ENCODE data around the gene CEP112.

CEP112 gene

GRCh38 chr17:66191593-66192377 lies at the start of gene CEP112:
CEP112 (minus strand) TSS chr17:66192133.
- peak; percentile 86 for DNase-seq (ENCODE audit: low read depth)

- no peak for DNase-seq (ENCODE audit: low read depth)
Observed at GRCh38 chr17:66240630-66241029, 48.7 kb upstream of the CEP112 start.

GRCh38 chr17:66240013-66240412 lies 48.1 kb upstream of the CEP112 start:
- DNase-seq (ENCODE audit: low read depth) = no peak

DNA sequence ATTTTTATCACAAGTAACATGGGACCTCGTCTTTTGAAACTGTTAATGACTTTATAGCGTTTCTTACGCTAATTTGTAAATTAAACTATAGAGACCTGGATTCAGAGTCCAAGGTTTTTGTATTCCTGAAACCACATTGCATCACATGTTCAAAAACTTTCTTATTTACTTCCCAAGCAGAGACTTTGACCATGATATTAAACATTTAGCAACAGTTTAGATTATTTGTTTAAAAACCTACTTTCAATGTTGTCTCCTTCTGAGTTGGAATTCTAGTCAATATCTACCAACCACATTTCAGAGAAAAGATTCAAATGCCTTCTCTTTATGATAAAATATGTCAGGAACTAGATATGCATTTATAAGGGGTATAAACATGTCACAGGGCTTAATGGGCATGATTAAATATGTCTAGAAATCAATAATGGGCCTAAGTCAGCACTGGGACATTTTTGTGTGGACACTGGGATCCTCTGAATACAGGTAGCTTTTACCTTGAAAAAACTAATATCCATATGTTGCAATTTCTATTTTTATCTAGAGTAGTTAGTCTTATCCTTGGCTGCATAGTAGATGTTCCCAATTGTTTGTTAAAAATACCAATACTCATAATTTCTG lies 43.6 kb upstream of the CEP112 start:
- DNase-seq (ENCODE audit: low read depth) = no peak

- DNase-seq (ENCODE audit: low read depth) = no peak
Observed at GRCh38 chr17:66234611-66235010, 42.7 kb upstream of the CEP112 start.

DNA sequence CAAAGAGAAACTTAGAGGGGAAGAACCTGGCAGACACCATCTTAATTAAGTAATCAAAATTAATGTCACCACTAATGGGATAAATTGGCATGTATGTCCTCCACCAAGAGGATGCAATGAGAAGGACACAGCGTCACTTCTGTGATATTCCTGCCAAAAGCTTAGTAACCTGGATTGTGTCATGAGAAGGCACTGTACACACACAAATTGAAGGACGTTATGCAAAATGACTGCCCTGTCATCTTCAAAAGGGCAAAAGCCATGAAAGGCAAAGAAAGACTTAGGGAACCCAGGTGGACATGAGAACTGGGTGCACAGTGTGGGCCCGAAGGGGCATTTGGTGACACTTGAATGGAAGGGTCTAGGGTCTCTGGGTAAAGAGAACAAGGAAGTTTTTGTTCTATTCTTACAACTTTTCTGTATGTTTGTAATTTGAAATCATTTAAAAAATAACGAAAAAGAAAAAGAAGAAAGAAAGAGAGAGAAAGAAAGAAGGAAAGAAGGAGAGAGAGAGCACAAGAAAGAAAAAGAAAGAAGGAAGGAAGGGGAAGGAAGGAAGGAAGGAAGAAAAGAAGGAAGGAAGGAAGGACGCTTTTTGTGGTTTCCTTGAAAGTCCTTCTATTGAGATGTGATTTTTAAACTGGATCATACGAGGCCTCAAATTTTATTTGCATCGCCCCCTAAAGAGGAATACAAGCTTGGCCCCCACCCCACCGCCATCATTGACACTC lies 41.3 kb upstream of the CEP112 start:
- no peak for DNase-seq (ENCODE audit: low read depth)

DNA sequence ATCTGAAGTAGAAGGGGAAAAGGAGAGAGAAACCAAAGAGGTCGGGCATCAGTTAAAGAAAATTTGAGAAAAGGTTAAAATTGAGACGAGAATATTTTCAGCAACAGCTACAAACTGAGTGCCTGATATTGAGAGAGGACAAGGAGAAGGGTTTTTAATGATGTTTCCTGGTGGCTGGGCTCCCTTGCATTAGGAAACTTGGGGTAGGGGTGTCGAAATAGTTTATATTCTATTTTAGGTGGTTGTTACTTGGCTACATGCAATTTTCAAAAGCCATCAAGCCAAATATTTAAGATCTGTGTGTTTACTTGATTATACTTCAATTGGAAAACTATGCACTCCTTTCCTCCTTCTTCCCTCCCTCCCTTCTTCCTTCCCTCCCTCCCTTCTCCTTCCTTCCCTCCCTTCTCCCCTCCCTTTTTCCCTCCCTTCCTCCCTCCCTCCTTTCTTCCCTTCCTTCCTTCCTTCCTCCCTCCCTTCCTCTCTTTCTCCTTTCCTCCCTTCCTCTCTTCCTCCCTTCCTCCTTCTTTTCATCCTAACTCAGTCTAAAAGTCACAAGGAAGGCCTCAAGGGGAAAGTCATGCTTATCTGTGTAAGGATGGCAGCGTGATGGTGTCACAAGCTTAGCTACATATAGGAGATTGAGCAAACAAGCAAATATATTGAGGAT lies 39.1 kb upstream of the CEP112 start:
- DNase-seq (ENCODE audit: low read depth) = no peak

GRCh38 chr17:66229783-66230538 lies 38.0 kb upstream of the CEP112 start:
- DNase-seq (ENCODE audit: low read depth) = no peak

DNA sequence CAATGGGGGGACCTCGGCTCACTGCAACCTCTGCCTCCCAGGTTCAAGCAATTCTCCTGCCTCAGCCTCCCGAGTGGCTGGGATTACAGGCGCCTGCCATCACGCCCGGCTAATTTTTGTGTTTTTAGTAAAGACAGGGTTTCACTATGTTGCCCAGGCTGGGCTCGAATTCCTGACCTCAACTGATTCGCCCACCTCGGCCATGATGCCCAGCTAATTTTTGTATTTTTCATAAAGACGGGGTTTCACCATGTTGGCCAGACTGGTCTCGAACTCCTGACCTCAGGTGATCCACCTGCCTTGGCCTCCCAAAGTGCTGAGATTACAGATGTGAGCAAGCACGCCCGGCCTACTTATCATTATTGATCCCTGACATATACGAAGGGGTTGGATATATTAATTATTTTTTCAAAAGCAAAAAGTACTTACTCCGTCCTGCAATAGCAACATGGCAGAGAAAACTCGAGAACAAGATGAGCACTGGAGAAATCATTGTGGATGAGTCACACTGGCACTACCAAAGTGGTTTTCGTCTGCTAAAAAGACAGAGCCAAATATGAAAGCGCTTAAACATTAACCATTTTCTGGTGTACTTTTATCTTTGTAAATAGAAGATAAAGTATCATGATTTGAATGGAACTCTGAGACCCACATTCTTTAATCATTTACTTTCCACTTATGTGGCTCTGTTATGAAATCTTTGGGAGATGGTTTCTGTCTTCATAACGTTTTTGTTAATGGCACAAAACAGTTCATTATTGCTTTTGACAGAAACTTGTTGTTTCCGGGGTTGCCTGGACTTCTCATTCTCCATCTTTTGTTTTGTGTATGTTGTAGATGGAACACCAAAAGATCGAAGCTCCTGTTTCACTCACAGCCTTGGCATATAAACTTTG lies 37.2 kb upstream of the CEP112 start, which contains the start of gene APOH:
TSS of gene APOH (minus strand) at position 529 of the 896 bp plus-strand sequence. CDS start at position 493, 36 bp downstream.
- no peak for DNase-seq (ENCODE audit: low read depth)

- no peak for DNase-seq (ENCODE audit: low read depth)
Observed at GRCh38 chr17:66227212-66228045, 35.5 kb upstream of the CEP112 start.

GRCh38 chr17:66222798-66223350 lies 30.9 kb upstream of the CEP112 start:
- no peak for DNase-seq (ENCODE audit: low read depth)

DNA sequence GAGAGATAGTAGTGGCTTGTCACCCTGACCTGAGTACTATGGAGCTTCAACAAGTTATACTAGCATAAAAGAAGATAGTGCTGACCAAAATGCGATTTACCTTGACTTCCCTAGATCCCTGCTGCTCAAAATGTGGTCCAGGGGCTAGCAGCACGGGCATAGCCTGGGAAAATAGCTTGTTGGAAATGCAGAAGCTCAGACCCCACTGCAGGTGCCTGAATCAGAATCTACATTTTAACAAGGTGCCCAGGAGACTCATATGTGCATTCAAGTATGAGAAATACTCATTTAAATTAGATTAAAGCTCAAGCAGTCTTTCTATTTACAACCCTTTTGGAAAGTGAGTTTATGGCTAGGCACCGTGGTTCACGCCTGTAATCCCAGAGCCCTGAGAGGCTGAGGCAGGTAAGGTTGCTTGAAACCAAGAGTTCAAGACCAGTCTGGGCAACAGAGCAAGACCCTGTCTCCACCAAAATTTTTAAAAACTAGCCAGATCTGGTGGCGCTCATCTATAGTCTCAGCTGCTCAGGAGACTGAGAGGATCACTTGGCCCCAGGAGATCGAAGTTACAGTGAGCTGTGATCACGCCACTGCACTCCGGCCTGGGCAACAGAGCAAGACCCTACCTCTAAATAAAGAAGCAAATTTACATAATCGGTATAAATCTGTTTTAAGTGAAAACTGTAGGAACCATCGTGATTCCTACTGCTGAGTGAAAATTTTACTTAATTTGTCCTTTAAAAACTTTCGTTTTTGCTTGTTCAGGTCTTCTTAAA lies 30.0 kb upstream of the CEP112 start:
- DNase-seq (ENCODE audit: low read depth) = no peak

DNA sequence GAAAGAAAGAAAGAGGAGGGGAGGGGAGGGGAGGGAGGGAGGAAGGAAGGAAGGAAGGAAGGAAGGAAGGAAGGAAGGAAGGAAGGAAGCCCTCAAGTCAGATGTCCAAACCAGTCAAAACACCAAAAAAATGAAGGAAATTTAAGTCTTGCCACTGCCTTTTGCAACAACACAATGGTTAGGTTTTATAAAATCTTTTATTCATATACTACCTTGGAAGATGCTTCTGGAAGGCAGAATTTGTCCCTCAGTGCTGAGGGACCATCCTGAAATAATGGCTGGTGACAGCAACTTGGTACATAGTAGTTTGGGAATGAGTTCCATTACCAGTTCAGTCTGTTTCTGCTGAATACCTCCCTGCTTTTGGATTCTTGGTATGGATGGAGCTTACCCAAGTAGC lies 29.4 kb upstream of the CEP112 start:
- DNase-seq (ENCODE audit: low read depth) = no peak

DNA sequence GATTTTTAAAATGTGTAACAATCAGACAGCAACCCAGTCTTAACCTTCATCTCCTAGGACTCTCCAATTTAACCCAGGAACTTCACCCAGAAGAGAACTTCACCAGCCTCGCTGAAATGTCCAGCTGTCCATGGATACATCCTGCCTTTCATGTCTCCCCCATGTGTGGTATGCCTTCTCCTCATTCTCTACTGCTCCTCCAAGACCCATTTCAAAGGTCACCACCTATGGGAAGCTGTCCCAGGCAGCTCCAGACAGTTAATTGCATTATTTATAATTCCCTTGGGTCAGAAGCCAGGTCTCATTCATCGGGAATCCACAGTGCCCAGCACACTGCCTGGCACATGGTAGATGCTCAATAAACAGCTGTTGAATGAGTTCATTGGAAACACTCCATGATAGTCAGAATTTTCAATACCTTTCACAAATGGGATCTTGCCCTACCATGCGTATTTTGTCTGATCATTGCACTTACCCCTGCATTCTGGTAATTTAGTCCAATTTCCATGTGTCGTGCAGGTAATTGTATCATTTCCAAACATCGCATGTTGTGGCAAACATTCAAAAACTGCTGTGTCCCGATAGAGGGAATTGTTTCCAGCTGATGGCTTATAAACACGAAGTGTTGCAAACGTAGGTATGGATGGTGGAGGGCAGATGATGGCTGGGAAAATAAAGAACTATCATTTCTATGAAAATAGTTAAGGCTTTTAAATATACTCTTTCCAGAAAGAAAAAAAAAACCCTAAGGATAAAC lies 28.3 kb upstream of the CEP112 start:
- no peak for DNase-seq (ENCODE audit: low read depth)

DNA sequence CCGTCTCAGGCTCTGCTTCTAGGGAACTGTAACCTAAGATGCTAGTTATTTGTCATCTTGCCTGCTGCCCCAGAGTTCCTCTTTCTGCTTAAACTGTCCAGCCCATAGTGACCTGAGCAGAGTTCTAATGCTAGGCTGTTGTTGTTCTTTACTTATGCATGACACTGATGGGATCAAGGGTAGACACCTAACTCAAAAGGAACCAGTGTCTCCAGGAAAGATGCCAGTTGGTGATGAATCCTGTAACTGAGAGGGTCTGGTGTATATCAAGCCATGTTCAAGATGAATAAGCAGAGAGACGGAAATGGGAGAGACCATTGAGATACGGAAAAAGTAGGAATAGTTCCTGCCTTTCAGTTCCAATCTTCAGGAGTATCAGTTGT lies 23.6 kb upstream of the CEP112 start:
- DNase-seq (ENCODE audit: low read depth) = no peak

DNA sequence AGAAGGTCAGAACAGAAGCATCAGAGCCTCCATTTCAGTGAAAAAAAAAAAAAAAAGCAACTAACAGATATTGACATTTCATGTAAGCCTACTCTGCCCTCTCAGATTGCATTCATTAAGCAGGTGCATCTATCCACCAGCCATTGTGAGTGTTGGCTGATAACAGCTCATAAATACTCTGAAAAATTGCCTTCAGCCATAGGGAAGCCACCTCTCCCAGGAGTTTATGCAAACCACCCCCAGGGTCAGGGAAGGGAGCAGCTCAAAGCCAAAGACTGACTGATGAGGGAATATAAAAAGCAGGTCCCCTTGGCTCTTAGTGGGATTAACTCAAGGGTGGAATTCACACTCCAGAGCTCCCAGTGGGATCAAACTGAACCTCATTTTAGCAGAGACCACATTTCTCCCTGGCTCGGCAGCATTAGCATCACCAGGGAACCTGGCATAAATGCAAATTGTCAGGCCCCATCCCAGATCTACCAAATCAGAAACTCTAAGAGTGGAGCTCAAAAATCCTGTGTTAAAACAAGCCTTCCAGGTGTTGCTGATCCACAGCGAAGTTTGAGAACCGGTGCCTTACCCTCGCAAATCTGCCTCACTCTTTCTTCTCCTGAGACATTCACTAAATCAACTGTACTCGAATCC lies 23.1 kb upstream of the CEP112 start:
- no peak for DNase-seq (ENCODE audit: low read depth)

- no peak for DNase-seq (ENCODE audit: low read depth)
Observed at GRCh38 chr17:66211047-66211810, 19.3 kb upstream of the CEP112 start.
